HEK293T (cell line): ENCODE measurements around the gene PRCP.

Experiments
- ARNT ChIP-seq: fragments of 450-650 bp; IDR thresholded peaks from 2 replicates; pipeline ENCODE4 v1.6.1; 2017; ENCODE audit warnings: mild to moderate bottlenecking
- ELF4 ChIP-seq: fragments of 450-650 bp; IDR thresholded peaks from 2 replicates; pipeline ENCODE4 v1.6.1; 2017; ENCODE audit warnings: antibody characterized with exemption
- HDGF ChIP-seq: fragments of 450-650 bp; IDR thresholded peaks from 2 replicates; pipeline ENCODE4 v1.6.1; 2017; ENCODE audit warnings: antibody characterized with exemption, borderline replicate concordance
- LEF1 ChIP-seq: fragments of 450-650 bp; IDR thresholded peaks from 2 replicates; pipeline ENCODE4 v1.6.1; 2017; ENCODE audit warnings: mild to moderate bottlenecking, borderline replicate concordance
- TARDBP ChIP-seq: fragments of 450-650 bp; IDR thresholded peaks from 2 replicates; pipeline ENCODE4 v1.6.1; 2016

GRCh38 chr11:82791779-82792178 is 108.5 kb downstream of the PRCP start:
- TF ChIP-seq ELF4 (no peak), TARDBP (no peak), ARNT (no peak), LEF1 (no peak), HDGF (no peak)
